KBM-7 (cell line): ENCODE results near the gene SPATA17.

Source experiments
- DNase-seq: peaks from one replicate; pipeline ENCODE4 v3.0.0-alpha.2; 2015
- in situ Hi-C: fragments of 300-500 bp; cut with MboI; formaldehyde crosslinking; loops from 2 replicates; pipeline ENCODE4 v1.14.3; 2020; ENCODE audit warnings: low sequenced_read_pairs, low pct_unique_long_range_greater_than_20kb, mixed read lengths

Gene SPATA17

GRCh38 chr1:217812175-217812574 is 181.0 kb downstream of the SPATA17 start:
- no peak for DNase-seq
- in situ Hi-C loops: no loop called here

- no peak for DNase-seq
- in situ Hi-C loops: no loop called here
Measured at GRCh38 chr1:217813031-217813430, 181.9 kb downstream of the SPATA17 start.

GRCh38 chr1:217837691-217838090 is 206.5 kb downstream of the SPATA17 start:
- in situ Hi-C loops: no loop called here
- no peak for DNase-seq

GRCh38 chr1:217839161-217839560 is 208.0 kb downstream of the SPATA17 start:
- no peak for DNase-seq
- in situ Hi-C loops: no loop called here

GRCh38 chr1:217846733-217847132 is 215.6 kb downstream of the SPATA17 start:
- in situ Hi-C loops: no loop called here

GRCh38 chr1:217847643-217848042 is 216.5 kb downstream of the SPATA17 start:
- in situ Hi-C loops: no loop called here
- DNase-seq: no peak

More at GRCh38 chr1:217846733-217847132, 215.6 kb downstream of the SPATA17 start:
- no peak for DNase-seq

- no peak for DNase-seq
Measured at GRCh38 chr1:217856342-217857034, 225.3 kb downstream of the SPATA17 start.

GRCh38 chr1:217857061-217857460 is 225.9 kb downstream of the SPATA17 start:
- in situ Hi-C loops: no loop called here
- DNase-seq: no peak

More at GRCh38 chr1:217856342-217857034, 225.3 kb downstream of the SPATA17 start:
- in situ Hi-C loops: no loop called here

- in situ Hi-C loops: no loop called here
- no peak for DNase-seq
Measured at GRCh38 chr1:217861658-217862057, 230.5 kb downstream of the SPATA17 start.

- in situ Hi-C loops: no loop called here
- DNase-seq: no peak
Measured at GRCh38 chr1:217867446-217867995, 236.4 kb downstream of the SPATA17 start.

GRCh38 chr1:217871955-217872354 is 240.8 kb downstream of the SPATA17 start:
- in situ Hi-C loops: no loop called here
- DNase-seq: no peak

GRCh38 chr1:217875229-217875628 is 244.1 kb downstream of the SPATA17 start:
- no peak for DNase-seq
- in situ Hi-C loops: no loop called here

- in situ Hi-C loops: no loop called here
- DNase-seq: no peak
Measured at GRCh38 chr1:217876401-217876800, 245.3 kb downstream of the SPATA17 start.

- DNase-seq: no peak
- in situ Hi-C loops: no loop called here
Measured at GRCh38 chr1:217876896-217877295, 245.8 kb downstream of the SPATA17 start.

GRCh38 chr1:217881131-217881543 is 250.0 kb downstream of the SPATA17 start:
- in situ Hi-C loops: no loop called here
- DNase-seq: no peak

- in situ Hi-C loops: no loop called here
Measured at GRCh38 chr1:217881607-217882332, 250.6 kb downstream of the SPATA17 start.

GRCh38 chr1:217885181-217885580 is 254.0 kb downstream of the SPATA17 start:
- in situ Hi-C loops: no loop called here
- DNase-seq: no peak

More at GRCh38 chr1:217881607-217882332, 250.6 kb downstream of the SPATA17 start:
- DNase-seq: no peak

- DNase-seq: no peak
- in situ Hi-C loops: no loop called here
Measured at GRCh38 chr1:217888328-217888727, 257.2 kb downstream of the SPATA17 start.

- DNase-seq: no peak
- in situ Hi-C loops: no loop called here
Measured at GRCh38 chr1:217889401-217889800, 258.3 kb downstream of the SPATA17 start.

- DNase-seq: no peak
- in situ Hi-C loops: no loop called here
Measured at GRCh38 chr1:217891966-217892365, 260.8 kb downstream of the SPATA17 start.
